Hepatocyte (in vitro differentiated cells): ENCODE results near the gene RAB41. TPM values are rescaled to one million over a fixed set of nuclear protein-coding genes. Genes with fewer than 3 reads are reported as not detected.

Source experiments
- DNase-seq: peaks from one replicate; pipeline ENCODE4 v3.0.0-alpha.2; 2016; ENCODE audit warnings: low spot score
- H2AFZ ChIP-seq: fragments of 200-600 bp; sonication (generic); 2 replicates; pipeline ENCODE4 v1.6.0; 2016; ENCODE audit warnings: antibody characterized with exemption, mild to moderate bottlenecking
- H3K27ac ChIP-seq: fragments of 200-600 bp; sonication (generic); 2 replicates; pipeline ENCODE4 v1.5.1; 2016; ENCODE audit warnings: mild to moderate bottlenecking
- H3K27me3 ChIP-seq: fragments of 200-600 bp; sonication (generic); 2 replicates; pipeline ENCODE4 v1.6.1; 2016
- H3K36me3 ChIP-seq: fragments of 200-600 bp; sonication (generic); replicated peaks from 2 replicates; pipeline ENCODE4 v1.5.1; 2016; ENCODE audit warnings: low read depth; ENCODE audit not compliant: insufficient read depth
- H3K4me1 ChIP-seq: fragments of 200-600 bp; sonication (generic); 2 replicates; pipeline ENCODE4 v1.5.1; 2016; ENCODE audit warnings: mild to moderate bottlenecking, moderate library complexity; ENCODE audit not compliant: insufficient read depth
- H3K4me2 ChIP-seq: fragments of 200-600 bp; sonication (generic); 2 replicates; pipeline ENCODE4 v1.6.0; 2016
- H3K4me3 ChIP-seq: fragments of 200-600 bp; sonication (generic); 2 replicates; pipeline ENCODE4 v1.5.1; 2016; ENCODE audit warnings: mild to moderate bottlenecking
- H3K79me2 ChIP-seq: fragments of 200-600 bp; sonication (generic); 2 replicates; pipeline ENCODE4 v1.6.0; 2017; ENCODE audit warnings: mild to moderate bottlenecking
- H3K9me2 ChIP-seq: fragments of 200-600 bp; sonication (generic); replicated peaks from 2 replicates; pipeline ENCODE4 v1.6.0; 2017; ENCODE audit warnings: mild to moderate bottlenecking; ENCODE audit not compliant: insufficient read depth
- H3K9me3 ChIP-seq: fragments of 200-600 bp; sonication (generic); 2 replicates; pipeline ENCODE4 v1.5.1; 2016; ENCODE audit warnings: low read depth, mild to moderate bottlenecking
- H4K20me1 ChIP-seq: fragments of 200-600 bp; sonication (generic); 2 replicates; pipeline ENCODE4 v1.6.0; 2016; ENCODE audit warnings: mild to moderate bottlenecking; ENCODE audit not compliant: insufficient read depth, poor library complexity, severe bottlenecking
- EZH2 ChIP-seq: fragments of 200-600 bp; sonication (generic); IDR thresholded peaks from 2 replicates; pipeline ENCODE4 v1.6.1; 2016; ENCODE audit warnings: antibody characterized with exemption, mild to moderate bottlenecking, borderline replicate concordance
- EZH2phosphoT487 ChIP-seq: fragments of 200-600 bp; sonication (generic); IDR thresholded peaks from one replicate; pipeline ENCODE4 v1.6.1; 2018; ENCODE audit warnings: antibody characterized with exemption, mild to moderate bottlenecking, low read depth, moderate library complexity; ENCODE audit not compliant: unreplicated experiment, severe bottlenecking
- WGBS: methylation state at CpG from one replicate; pipeline ENCODE4 v1.1.6; 2016; ENCODE audit warnings: low lambda C conversion rate; ENCODE audit errors: missing lambda C conversion rate; 5-methylcytosine and 5-hydroxymethylcytosine counted together
- polyA plus RNA-seq: library from polyadenylated mRNA; unstranded; fragments of >200 nt; fragmentation: Nextera tagmentation; extraction: Ambion mirVana; gene quantifications from 2 replicates; pipeline ENCODE4 v1.2.1, GENCODE V29; 2016
- total RNA-seq: library from RNA; depleted of rRNA; stranded (reverse); fragments of >200 nt; gene quantifications from 2 replicates; pipeline ENCODE4 v1.2.3, GENCODE V29; 2014
- TF ChIP-seq, protein P1 (sequence below): fragments of 200-600 bp; sonication (generic); IDR thresholded peaks from 2 replicates; pipeline ENCODE4 v1.5.1; 2016; ENCODE audit warnings: antibody characterized with exemption, mild to moderate bottlenecking; ENCODE audit not compliant: poor library complexity

RAB41 gene
- total and polyA plus RNA-seq, 2 experiments from 2014 or later, result not detected

- no peaks in the 10 kb centered on the region for H3K9me3 ChIP-seq
- H3K36me3 ChIP-seq, result no peaks in the 10 kb centered on the region
- H4K20me1 ChIP-seq, result no peaks in the 10 kb centered on the region
- no peaks in the 10 kb centered on the region for H3K4me1 ChIP-seq
- H3K4me3 ChIP-seq, result no peak overlapping the region
- no peaks in the 10 kb centered on the region for H3K27me3 ChIP-seq
- no peak for DNase-seq
- H3K27ac ChIP-seq, result no peak overlapping the region
- no peaks in the 10 kb centered on the region for H3K9me2 ChIP-seq
- TF ChIP-seq, protein P1, sequence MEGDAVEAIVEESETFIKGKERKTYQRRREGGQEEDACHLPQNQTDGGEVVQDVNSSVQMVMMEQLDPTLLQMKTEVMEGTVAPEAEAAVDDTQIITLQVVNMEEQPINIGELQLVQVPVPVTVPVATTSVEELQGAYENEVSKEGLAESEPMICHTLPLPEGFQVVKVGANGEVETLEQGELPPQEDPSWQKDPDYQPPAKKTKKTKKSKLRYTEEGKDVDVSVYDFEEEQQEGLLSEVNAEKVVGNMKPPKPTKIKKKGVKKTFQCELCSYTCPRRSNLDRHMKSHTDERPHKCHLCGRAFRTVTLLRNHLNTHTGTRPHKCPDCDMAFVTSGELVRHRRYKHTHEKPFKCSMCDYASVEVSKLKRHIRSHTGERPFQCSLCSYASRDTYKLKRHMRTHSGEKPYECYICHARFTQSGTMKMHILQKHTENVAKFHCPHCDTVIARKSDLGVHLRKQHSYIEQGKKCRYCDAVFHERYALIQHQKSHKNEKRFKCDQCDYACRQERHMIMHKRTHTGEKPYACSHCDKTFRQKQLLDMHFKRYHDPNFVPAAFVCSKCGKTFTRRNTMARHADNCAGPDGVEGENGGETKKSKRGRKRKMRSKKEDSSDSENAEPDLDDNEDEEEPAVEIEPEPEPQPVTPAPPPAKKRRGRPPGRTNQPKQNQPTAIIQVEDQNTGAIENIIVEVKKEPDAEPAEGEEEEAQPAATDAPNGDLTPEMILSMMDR, result no peak
- TF ChIP-seq EZH2 (no peak), EZH2phosphoT487 (no peak)
- no peak overlapping the region for H3K4me2 ChIP-seq
- 79% methylated on average over 3 of the region's 3 CpGs for WGBS
- H2AFZ ChIP-seq, result no peak overlapping the region
- H3K79me2 ChIP-seq, result no peaks in the 10 kb centered on the region
Observed at GRCh38 chrX:70280573-70280972, 1.4 kb upstream of the RAB41 start.

GRCh38 chrX:70289168-70289792 is 7.3 kb downstream of the RAB41 start:
- no peaks in the 10 kb centered on the region for H3K9me3 ChIP-seq
- TF ChIP-seq EZH2 (no peak), EZH2phosphoT487 (no peak)
- TF ChIP-seq, protein P1, result no peak
- no peaks in the 10 kb centered on the region for H4K20me1 ChIP-seq
- H2AFZ ChIP-seq, result peak overlapping the region; percentile 78
- 47% methylated on average over 11 of the region's 11 CpGs for WGBS
- no peak for DNase-seq
- peaks cover 2% of the 10 kb centered on the region for H3K79me2 ChIP-seq
- no peaks in the 10 kb centered on the region for H3K9me2 ChIP-seq
- H3K4me3 ChIP-seq, result peak overlapping the region; percentile 46
- no peaks in the 10 kb centered on the region for H3K4me1 ChIP-seq
- peak overlapping the region; percentile 77 for H3K4me2 ChIP-seq
- H3K27ac ChIP-seq, result peak overlapping the region; percentile 41
- no peaks in the 10 kb centered on the region for H3K27me3 ChIP-seq
- H3K36me3 ChIP-seq, result no peaks in the 10 kb centered on the region

GRCh38 chrX:70289793-70290770 is 8.1 kb downstream of the RAB41 start, which contains the start of the genes KIF4A and PDZD11:
Gene KIF4A, plus strand, starts transcription at chrX:70290104. Its CDS starts 355 bp downstream, at chrX:70290459.
Gene PDZD11, minus strand, starts transcription at chrX:70289927. Its CDS starts 586 bp downstream, at chrX:70289341.
- Histone ChIP-seq H3K4me2 (peak within 1 kb of the TSS; percentile 81), H3K9me2 (no peaks in the 10 kb centered on the region), H3K27me3 (no peaks in the 10 kb centered on the region), H2AFZ (peak within 1 kb of the TSS; percentile 78), H3K4me1 (no peaks in the 10 kb centered on the region), H3K36me3 (no peaks in the 10 kb centered on the region), H3K27ac (peak within 1 kb of the TSS; percentile 41), H3K9me3 (no peaks in the 10 kb centered on the region), H3K79me2 (peaks cover 2% of the 10 kb centered on the region), H4K20me1 (no peaks in the 10 kb centered on the region), H3K4me3 (peak within 1 kb of the TSS; percentile 55)
- 28% methylated on average over 62 of the region's 62 CpGs for WGBS
- TF ChIP-seq, protein P1, result no peak
- TF ChIP-seq EZH2 (no peak), EZH2phosphoT487 (no peak)
- peak; percentile 89 for DNase-seq
